Neutrophil (primary cell): Measurements from ENCODE around the gene CTRL.

Source experiments
- H3K27ac ChIP-seq: fragments of 200-600 bp; sonication (generic); 2 replicates; pipeline ENCODE4 v1.5.1; 2016; ENCODE audit warnings: mild to moderate bottlenecking, moderate library complexity
- H3K27me3 ChIP-seq: fragments of 200-600 bp; sonication (generic); 2 replicates; pipeline ENCODE4 v1.6.0; 2016; ENCODE audit warnings: mild to moderate bottlenecking
- H3K36me3 ChIP-seq: fragments of 200-600 bp; sonication (generic); 2 replicates; pipeline ENCODE4 v1.5.1; 2017
- H3K4me1 ChIP-seq, 2 experiments: fragments of 200-600 bp in 1 of 2; sonication (generic) in 1 of 2; 1 replicate in 1 of 2; 2 replicates in 1 of 2; pipeline versions ENCODE4 v1.5.1 to v1.6.1; 2013 to 2016; ENCODE audit warnings: low read depth in 1 of 2, low read length in 1 of 2, mild to moderate bottlenecking in 1 of 2, moderate library complexity in 1 of 2; ENCODE audit not compliant: control insufficient read depth in 1 of 2, insufficient read depth in 1 of 2
- H3K4me3 ChIP-seq, 2 experiments: fragments of 200-600 bp in 1 of 2; sonication (generic) in 1 of 2; 1 replicate in 1 of 2; 2 replicates in 1 of 2; pipeline ENCODE4 v1.5.1; 2013 to 2016; ENCODE audit warnings: low read depth in 1 of 2, low read length in 1 of 2, mild to moderate bottlenecking in 1 of 2, moderate library complexity in 1 of 2
- H3K9me3 ChIP-seq: fragments of 200-600 bp; sonication (generic); 2 replicates; pipeline ENCODE4 v1.5.1; 2016
- CTCF ChIP-seq: fragments of 200-600 bp; sonication (generic); IDR thresholded peaks from 2 replicates; pipeline ENCODE4 v1.5.1; 2016; ENCODE audit warnings: antibody characterized with exemption

Gene CTRL

GRCh38 chr16:67881621-67882161 is 50.0 kb downstream of the CTRL start:
- no peaks in the 10 kb centered on the region for H3K9me3 ChIP-seq
- H3K36me3 ChIP-seq, result peaks cover 99% of the 10 kb centered on the region
- H3K4me1 ChIP-seq, result no peaks in the 10 kb centered on the region
- H3K27me3 ChIP-seq, result no peaks in the 10 kb centered on the region
- no peak overlapping the region for H3K27ac ChIP-seq
- no peak for TF ChIP-seq CTCF
- H3K4me3 ChIP-seq, result no peak overlapping the region

- peaks cover 97% of the 10 kb centered on the region for H3K36me3 ChIP-seq
Measured at GRCh38 chr16:67880584-67880983, 51.1 kb downstream of the CTRL start.

GRCh38 chr16:67879936-67880335 is 51.7 kb downstream of the CTRL start:
- Histone ChIP-seq H3K27me3 (no peaks in the 10 kb centered on the region), H3K36me3 (peaks cover 90% of the 10 kb centered on the region), H3K27ac (no peak overlapping the region), H3K4me3 (no peak overlapping the region), H3K9me3 (no peaks in the 10 kb centered on the region), H3K4me1 (no peaks in the 10 kb centered on the region)
- no peak for TF ChIP-seq CTCF

More at GRCh38 chr16:67880584-67880983, 51.1 kb downstream of the CTRL start:
- H3K27me3 ChIP-seq, result no peaks in the 10 kb centered on the region
- H3K27ac ChIP-seq, result no peak overlapping the region
- TF ChIP-seq CTCF, result no peak
- H3K4me1 ChIP-seq, result no peaks in the 10 kb centered on the region
- no peaks in the 10 kb centered on the region for H3K9me3 ChIP-seq
- H3K4me3 ChIP-seq, result no peak overlapping the region
